SU-DHL-6 (cell line): ENCODE results near the gene POLRMT.
"Not testable (repeated sequence)": the region's sequence is repeated elsewhere in the genome, so short reads cannot be mapped to it uniquely, and the experiment has no call there.

ENCODE experiments used
- H2AFZ ChIP-seq: fragments of 200-600 bp; sonication (generic); 2 replicates; pipeline ENCODE4 v1.6.1; 2014; ENCODE audit warnings: low read depth, mild to moderate bottlenecking, moderate library complexity, mixed read lengths, antibody characterized with exemption, low read length; ENCODE audit not compliant: severe bottlenecking
- H3F3A ChIP-seq: fragments of 200-600 bp; shearing (Covaris generic); 2 replicates; pipeline ENCODE4 v1.6.0; 2016; ENCODE audit warnings: antibody characterized with exemption, mild to moderate bottlenecking; ENCODE audit not compliant: insufficient read depth
- H3K27ac ChIP-seq: fragments of 200-600 bp; sonication (generic); 2 replicates; pipeline ENCODE4 v1.5.1; 2016; ENCODE audit warnings: low read depth, mild to moderate bottlenecking, low read length, moderate library complexity, mixed read lengths
- H3K27me3 ChIP-seq: fragments of 200-600 bp; sonication (generic), shearing (Covaris generic); 2 replicates; pipeline ENCODE4 v1.6.0; 2014; ENCODE audit warnings: mild to moderate bottlenecking, low read length
- H3K36me3 ChIP-seq: fragments of 200-600 bp; sonication (generic); 2 replicates; pipeline ENCODE4 v1.6.1; 2014; ENCODE audit warnings: mild to moderate bottlenecking, low read length, mixed read lengths
- H3K4me2 ChIP-seq: fragments of 300-600, 200-600 bp; shearing (Covaris generic), sonication (generic); 2 replicates; pipeline ENCODE4 v1.6.0; 2014; ENCODE audit warnings: low read length, low read depth, mild to moderate bottlenecking; ENCODE audit not compliant: poor library complexity, severe bottlenecking
- H3K4me3 ChIP-seq: fragments of 200-600 bp; sonication (generic); 2 replicates; pipeline ENCODE4 v1.5.1; 2014; ENCODE audit warnings: antibody characterized with exemption, low read length, mild to moderate bottlenecking, mixed read lengths; ENCODE audit not compliant: insufficient read depth, poor library complexity, severe bottlenecking
- H3K79me2 ChIP-seq: fragments of 200-600 bp; sonication (generic); 2 replicates; pipeline ENCODE4 v1.6.1; 2014; ENCODE audit warnings: mild to moderate bottlenecking, low read length, moderate library complexity; ENCODE audit not compliant: insufficient read depth
- H3K9ac ChIP-seq: fragments of 200-600 bp; sonication (generic); 2 replicates; pipeline ENCODE4 v1.7.0; 2014; ENCODE audit warnings: mild to moderate bottlenecking, low read length
- H3K9me2 ChIP-seq: fragments of 200-600 bp; sonication (generic); replicated peaks from 2 replicates; pipeline ENCODE4 v1.6.1; 2014; ENCODE audit warnings: low read length; ENCODE audit not compliant: insufficient read depth
- H3K9me3 ChIP-seq: fragments of 200-600 bp; sonication (generic); 2 replicates; pipeline ENCODE4 v1.6.1; 2014; ENCODE audit warnings: low read length, mixed read lengths; ENCODE audit not compliant: insufficient read depth
- H4K20me1 ChIP-seq: fragments of 200-600 bp; sonication (generic); 2 replicates; pipeline ENCODE4 v1.6.1; 2014; ENCODE audit warnings: low read depth, mild to moderate bottlenecking, antibody characterized with exemption, low read length, moderate library complexity, mixed read lengths
- CTCF ChIP-seq: fragments of 200-600 bp; sonication (generic); IDR thresholded peaks from one replicate; pipeline ENCODE4 v1.5.1; 2017; ENCODE audit warnings: antibody characterized with exemption, mild to moderate bottlenecking, low read length, moderate library complexity; ENCODE audit not compliant: insufficient read depth, poor library complexity, severe bottlenecking
- EZH2phosphoT487 ChIP-seq: fragments of 200-600 bp; sonication (generic), shearing (Covaris generic); conservative IDR thresholded peaks from 2 replicates; pipeline ENCODE4 v1.6.1; 2018; ENCODE audit warnings: mild to moderate bottlenecking, antibody characterized with exemption, low read length, moderate library complexity, mixed read lengths

Gene POLRMT

GRCh38 chr19:629961-630714 lies 3.2 kb downstream of the POLRMT start:
- H3K4me2 ChIP-seq: no peak overlapping the region
- peaks cover 17% of the 10 kb centered on the region; the same call in 1 of the 2 replicates for H3K79me2 ChIP-seq
- H4K20me1 ChIP-seq: no peaks in the 10 kb centered on the region
- no peak overlapping the region for H3K4me3 ChIP-seq
- H3K9me2 ChIP-seq: no peaks in the 10 kb centered on the region
- H3K9me3 ChIP-seq: no peaks in the 10 kb centered on the region
- no peak overlapping the region for H2AFZ ChIP-seq
- no peak overlapping the region for H3K27ac ChIP-seq
- H3K36me3 ChIP-seq: peaks cover 2% of the 10 kb centered on the region; the same call in 1 of the 2 replicates
- H3K9ac ChIP-seq: no peak overlapping the region
- H3K27me3 ChIP-seq: no peaks in the 10 kb centered on the region
- no peaks in the 10 kb centered on the region for H3F3A ChIP-seq
- TF ChIP-seq EZH2phosphoT487: no peak
- no peak for TF ChIP-seq CTCF

GRCh38 chr19:629515-629914 lies 3.8 kb downstream of the POLRMT start:
- not testable (repeated sequence) for H3K36me3 ChIP-seq, H4K20me1 ChIP-seq, H3K4me3 ChIP-seq, H3K9me3 ChIP-seq, H3K4me2 ChIP-seq, H3F3A ChIP-seq, H3K27ac ChIP-seq, H3K9me2 ChIP-seq, H3K27me3 ChIP-seq, H3K9ac ChIP-seq, H2AFZ ChIP-seq
- H3K79me2 ChIP-seq: peaks cover 17% of the 10 kb centered on the region; the same call in 1 of the 2 replicates

GRCh38 chr19:628168-628567 lies 5.2 kb downstream of the POLRMT start:
- Histone ChIP-seq H3K27ac (no peak overlapping the region), H3K4me3 (no peak overlapping the region), H3K9ac (no peak overlapping the region), H3F3A (no peaks in the 10 kb centered on the region), H4K20me1 (no peaks in the 10 kb centered on the region), H3K4me2 (no peak overlapping the region), H3K27me3 (no peaks in the 10 kb centered on the region), H3K79me2 (peaks cover 17% of the 10 kb centered on the region; the same call in 1 of the 2 replicates), H3K9me2 (no peaks in the 10 kb centered on the region), H2AFZ (no peak overlapping the region), H3K9me3 (no peaks in the 10 kb centered on the region), H3K36me3 (peaks cover 2% of the 10 kb centered on the region; the same call in 1 of the 2 replicates)
- TF ChIP-seq EZH2phosphoT487 (no peak), CTCF (peak; percentile 14)

- not testable (repeated sequence) for H3K9ac ChIP-seq, H3K9me2 ChIP-seq, H3K4me3 ChIP-seq, H3K79me2 ChIP-seq, H4K20me1 ChIP-seq, H2AFZ ChIP-seq, H3K4me2 ChIP-seq, H3K36me3 ChIP-seq, H3K27ac ChIP-seq, H3F3A ChIP-seq, H3K9me3 ChIP-seq, H3K27me3 ChIP-seq
Measured at GRCh38 chr19:626566-626965, 6.8 kb downstream of the POLRMT start.
